Measurements from ENCODE around the gene NCOA5.

NCOA5 gene

GRCh38 chr20:46058599-46059281 is 31.0 kb downstream of the NCOA5 start:
- no peak for DNase-seq

- DNase-seq: no peak
Observed at GRCh38 chr20:46057856-46058598, 31.7 kb downstream of the NCOA5 start.

- no peak for DNase-seq
Observed at GRCh38 chr20:46056970-46057855, 32.5 kb downstream of the NCOA5 start.

DNA sequence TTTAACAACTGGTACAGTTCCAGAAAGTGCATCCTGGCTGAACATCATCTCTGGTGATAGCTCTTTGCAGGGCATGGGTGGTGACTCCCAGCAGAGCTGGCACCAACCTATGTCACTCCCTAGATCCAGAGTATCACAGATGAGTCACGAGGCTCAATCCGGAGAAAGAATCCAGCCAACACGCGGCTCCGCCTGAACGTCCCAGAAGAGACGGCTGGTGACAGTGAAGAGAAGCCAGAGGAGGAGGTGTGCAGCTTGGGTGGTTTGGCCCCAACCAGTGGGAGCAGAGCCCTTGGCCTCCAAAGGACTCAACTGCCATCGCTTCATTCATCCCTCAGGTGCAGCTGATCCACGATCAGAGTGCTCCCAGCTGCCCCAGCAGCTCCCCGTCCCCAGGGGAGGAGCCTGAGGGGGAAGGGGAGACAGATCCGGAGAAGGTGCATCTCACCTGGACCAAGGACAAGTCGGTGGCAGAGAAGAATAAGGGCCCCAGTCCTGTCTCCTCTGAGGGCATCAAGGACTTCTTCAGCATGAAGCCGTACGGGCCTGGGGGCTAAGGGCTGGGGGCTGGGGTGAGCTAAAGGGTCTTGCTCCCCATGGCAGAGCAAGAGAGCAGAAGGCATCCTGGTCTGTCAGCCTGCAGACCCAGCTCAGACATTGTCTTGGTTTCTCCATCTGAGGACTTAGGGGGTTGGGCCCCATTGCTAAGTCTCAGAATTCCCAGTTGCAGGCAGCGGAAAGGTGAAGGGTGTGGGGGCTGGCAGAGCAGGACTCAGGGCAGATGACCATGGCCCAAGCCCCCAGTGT is 33.5 kb downstream of the NCOA5 start:
- no peak for DNase-seq

- DNase-seq: no peak
Observed at GRCh38 chr20:46055269-46055668, 34.5 kb downstream of the NCOA5 start.

DNA sequence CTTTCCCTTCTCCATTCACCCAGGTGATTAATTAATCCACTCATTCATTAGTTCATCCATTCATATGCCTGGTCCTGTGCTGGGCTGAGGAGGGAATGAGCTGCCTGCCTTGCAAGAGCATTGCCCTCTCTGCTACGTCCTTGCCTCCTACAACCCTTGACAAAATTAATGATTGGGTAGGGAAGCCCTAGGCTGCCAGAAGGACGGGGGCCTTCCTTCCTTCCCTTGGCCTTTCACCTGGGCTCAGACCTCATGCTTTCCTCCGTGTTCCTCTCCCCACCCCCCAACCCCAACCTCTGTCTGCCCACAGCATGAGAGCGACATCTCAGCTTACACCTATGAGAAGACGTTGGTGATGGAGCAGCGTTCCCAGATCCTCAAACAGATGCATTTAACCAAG is 35.2 kb downstream of the NCOA5 start:
- no peak for DNase-seq

DNA sequence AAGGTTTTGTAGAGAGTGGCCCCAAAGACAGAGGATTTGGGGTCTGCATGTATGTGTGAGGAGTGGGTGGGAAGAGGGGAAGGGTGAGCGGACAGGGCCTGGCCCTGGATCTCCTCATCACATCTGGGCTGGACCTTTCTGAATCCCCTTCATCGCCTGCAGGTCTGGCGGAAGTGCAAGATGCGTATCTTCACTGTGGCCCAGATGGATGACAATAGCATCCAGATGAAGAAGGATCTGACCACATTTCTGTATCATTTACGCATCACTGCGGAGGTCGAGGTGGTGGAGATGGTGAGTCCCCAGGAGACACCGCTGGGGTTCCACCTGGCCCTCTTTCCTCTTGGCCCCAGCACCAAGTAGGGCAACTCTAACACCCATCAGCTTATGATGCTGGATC is 36.3 kb downstream of the NCOA5 start:
- no peak for DNase-seq

- DNase-seq: no peak
Observed at GRCh38 chr20:46051556-46052308, 38.0 kb downstream of the NCOA5 start.

GRCh38 chr20:46050885-46051284 is 38.9 kb downstream of the NCOA5 start:
- DNase-seq: no peak

DNA sequence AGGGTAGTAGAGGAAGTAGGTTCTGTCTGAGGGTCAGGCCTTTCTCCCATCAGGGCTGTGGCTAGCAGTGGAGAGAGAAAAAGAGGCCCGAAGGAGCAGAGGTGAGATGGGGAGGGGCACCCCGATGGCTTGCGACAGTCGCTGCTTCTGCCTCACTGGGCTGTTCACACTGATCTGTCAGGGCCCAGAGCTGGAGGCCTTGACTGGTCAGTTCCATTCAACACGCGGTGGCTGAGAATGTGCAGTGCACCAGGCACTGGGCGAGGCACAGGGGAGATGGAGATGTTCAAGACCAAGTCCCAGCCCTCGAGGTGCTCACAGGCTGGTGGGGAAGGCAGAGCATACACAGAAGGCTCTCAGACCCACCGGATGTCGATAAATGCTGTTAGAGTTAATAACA is 39.3 kb downstream of the NCOA5 start:
- DNase-seq: no peak

DNA sequence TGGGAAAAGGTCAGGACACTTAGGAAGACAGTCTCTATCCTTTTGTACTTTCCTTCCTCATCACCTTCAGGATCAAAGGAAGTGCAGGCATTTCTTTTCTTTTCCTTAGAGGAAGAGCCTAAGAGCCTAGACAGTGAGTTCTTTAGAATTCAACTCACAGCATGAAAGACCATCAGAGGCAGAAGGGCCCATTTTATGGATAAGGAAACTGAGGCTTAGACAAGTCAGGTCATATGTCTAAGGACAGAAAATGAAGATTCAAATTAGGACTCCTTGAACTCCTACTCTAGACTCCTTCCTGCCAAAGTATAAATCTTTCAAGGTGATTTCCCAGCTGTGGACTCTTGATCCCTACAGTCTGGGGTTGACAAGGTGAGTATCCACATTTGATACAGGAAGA is 39.9 kb downstream of the NCOA5 start:
- no peak for DNase-seq

DNA sequence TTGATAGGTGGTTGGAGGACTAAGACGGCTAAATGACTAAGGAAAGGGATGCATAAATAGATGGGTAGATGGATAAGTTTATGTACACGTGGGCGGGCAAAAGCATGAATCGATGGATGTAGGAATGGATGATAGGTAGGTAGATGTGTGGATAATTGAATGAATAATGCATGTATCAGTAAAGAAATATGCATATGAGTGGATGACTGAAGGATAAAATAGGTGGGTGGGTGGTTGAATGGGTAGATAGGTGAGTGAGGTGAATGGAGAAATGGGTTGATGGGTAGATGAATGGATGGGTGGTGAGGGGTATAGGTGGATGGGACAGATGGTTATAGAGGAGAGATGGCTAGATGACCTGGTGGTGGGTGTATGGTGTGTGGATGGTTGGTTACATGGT is 40.6 kb downstream of the NCOA5 start:
- DNase-seq: no peak

DNA sequence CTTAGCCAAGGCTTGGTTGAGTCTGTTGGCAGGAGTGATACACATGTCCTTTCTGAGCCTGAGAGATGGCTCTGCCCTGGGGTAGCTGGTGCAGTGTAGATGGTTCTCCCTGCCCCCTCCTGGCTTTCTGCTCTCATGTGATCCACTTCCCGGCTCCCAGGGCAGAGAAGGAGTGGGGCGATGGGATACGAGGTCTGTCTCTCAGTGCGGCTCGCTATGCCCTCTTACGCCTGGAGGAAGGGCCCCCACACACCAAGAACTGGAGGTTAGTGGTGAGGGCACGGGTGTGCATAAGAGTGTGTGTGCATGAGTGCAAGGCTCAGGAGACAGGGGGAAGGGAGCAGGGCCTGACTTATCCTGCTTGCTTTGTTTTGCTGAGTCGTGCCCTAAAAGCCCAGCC is 41.9 kb downstream of the NCOA5 start:
- DNase-seq: no peak

GRCh38 chr20:46046588-46047310 is 43.0 kb downstream of the NCOA5 start:
- DNase-seq: no peak

- no peak for DNase-seq
Observed at GRCh38 chr20:46044896-46045295, 44.9 kb downstream of the NCOA5 start.

DNA sequence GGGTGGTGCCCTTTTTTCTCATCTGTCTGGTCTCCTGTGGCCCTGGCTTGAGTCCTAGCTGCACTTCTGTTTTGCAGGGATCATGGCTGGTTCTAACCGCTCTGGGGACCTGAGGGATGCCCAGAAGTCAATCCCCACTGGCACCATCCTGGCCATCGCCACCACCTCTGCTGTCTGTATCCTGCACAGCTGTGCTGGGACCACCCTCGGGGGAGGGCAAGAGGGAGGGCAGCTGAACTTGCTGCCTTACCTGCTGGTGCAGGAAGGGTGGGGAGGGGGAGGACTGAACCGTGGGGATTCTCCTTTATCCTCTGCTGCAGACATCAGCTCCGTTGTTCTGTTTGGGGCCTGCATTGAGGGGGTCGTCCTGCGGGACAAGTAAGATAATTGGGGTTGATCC is 46.2 kb downstream of the NCOA5 start:
- no peak for DNase-seq

GRCh38 chr20:46040902-46041535 is 48.7 kb downstream of the NCOA5 start:
- peak in 3 of 4 experiments; percentile 14 to 41 (median 24) for DNase-seq

GRCh38 chr20:46037036-46037435 is 52.7 kb downstream of the NCOA5 start:
- no peak for DNase-seq

DNA sequence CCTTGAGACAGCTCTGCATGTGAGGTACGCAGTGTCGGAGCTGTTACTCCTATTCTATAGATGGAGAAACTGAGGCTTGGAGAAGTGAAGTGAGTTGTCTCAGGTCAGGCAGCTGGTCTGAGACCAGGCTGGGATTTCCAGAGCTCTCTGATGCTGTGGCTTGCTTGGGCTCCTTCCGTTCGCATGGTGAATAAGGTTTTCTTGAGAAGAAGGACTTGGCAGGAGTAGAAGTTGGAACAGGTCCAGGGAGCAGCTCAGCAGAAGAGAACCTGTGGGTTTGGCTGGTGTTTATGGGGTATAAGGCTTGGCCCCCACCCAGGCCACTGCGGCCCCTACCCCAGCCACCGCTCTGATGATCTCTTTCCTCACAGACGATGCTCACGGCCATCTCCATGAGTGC is 53.4 kb downstream of the NCOA5 start:
- no peak for DNase-seq

GRCh38 chr20:46035713-46036112 is 54.0 kb downstream of the NCOA5 start:
- DNase-seq: no peak

DNA sequence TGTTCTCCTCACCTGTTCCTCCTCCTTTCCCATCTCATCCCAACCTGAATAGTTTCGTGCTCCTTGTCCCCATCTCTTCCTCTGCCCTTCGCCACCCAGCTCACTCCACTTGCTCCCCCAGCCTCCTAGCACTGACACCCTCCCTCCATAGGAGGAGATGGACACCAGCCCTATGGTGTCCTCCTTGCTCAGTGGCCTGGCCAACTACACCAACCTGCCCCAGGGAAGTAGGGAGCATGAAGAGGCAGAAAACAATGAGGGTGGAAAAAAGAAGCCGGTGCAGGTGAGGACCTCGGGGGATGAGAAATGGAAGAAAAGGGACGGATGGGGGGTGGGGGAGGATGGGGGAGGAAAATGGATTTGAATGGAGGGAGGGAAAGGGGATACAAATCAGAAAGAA is 54.5 kb downstream of the NCOA5 start:
- DNase-seq: no peak
